ENCODE measurements around the gene NRF1. TPM values are rescaled to one million over a fixed set of nuclear protein-coding genes. Genes with fewer than 3 reads are reported as not detected.

Gene NRF1
- total RNA-seq, 3 donors from 2014 or later: 13.3 to 21.8 (median 17.4) TPM

- DNase-seq (no peak), ATAC-seq (no peak)
- H3K9me3 ChIP-seq: no peaks in the 10 kb centered on the region
- TF ChIP-seq CTCF (IDR thresholded peaks at IDR 0.05): no peak
- no peak overlapping the region for H3K4me3 ChIP-seq
- intact Hi-C loops (cut with DNase I, micrococcal nuclease): no loop called here
- no peaks in the 10 kb centered on the region for H3K4me1 ChIP-seq (ENCODE audit: low read depth)
- H3K36me3 ChIP-seq (ENCODE audit: low read depth): no peaks in the 10 kb centered on the region
Observed at GRCh38 chr7:129769400-129769774, 157.9 kb downstream of the NRF1 start.

GRCh38 chr7:129769866-129770808 is 158.6 kb downstream of the NRF1 start:
- ATAC-seq: no peak
- H3K4me3 ChIP-seq: no peak overlapping the region
- H3K4me1 ChIP-seq (ENCODE audit: low read depth): no peaks in the 10 kb centered on the region
- intact Hi-C loops (cut with DNase I, micrococcal nuclease): no loop called here
- TF ChIP-seq CTCF (IDR thresholded peaks at IDR 0.05): no peak
- DNase-seq: no peak
- no peaks in the 10 kb centered on the region for H3K9me3 ChIP-seq
- no peaks in the 10 kb centered on the region for H3K36me3 ChIP-seq (ENCODE audit: low read depth)

GRCh38 chr7:129771201-129771927 is 159.8 kb downstream of the NRF1 start:
- Histone ChIP-seq H3K9me3 (no peaks in the 10 kb centered on the region), H3K36me3 (ENCODE audit: low read depth) (no peaks in the 10 kb centered on the region), H3K4me1 (ENCODE audit: low read depth) (no peaks in the 10 kb centered on the region), H3K4me3 (no peak overlapping the region)
- no peak for ATAC-seq
- DNase-seq: no peak
- TF ChIP-seq CTCF (IDR thresholded peaks at IDR 0.05): no peak
- intact Hi-C loops (cut with DNase I, micrococcal nuclease): no loop called here

- DNase-seq: no peak
- Histone ChIP-seq H3K36me3 (ENCODE audit: low read depth) (no peaks in the 10 kb centered on the region), H3K4me1 (ENCODE audit: low read depth) (no peaks in the 10 kb centered on the region), H3K4me3 (no peak overlapping the region), H3K9me3 (no peaks in the 10 kb centered on the region)
- intact Hi-C loops (cut with DNase I, micrococcal nuclease): no loop called here
- no peak for TF ChIP-seq CTCF (IDR thresholded peaks at IDR 0.05)
- no peak for ATAC-seq
Observed at GRCh38 chr7:129771928-129772479, 160.5 kb downstream of the NRF1 start.

- DNase-seq: no peak
- ATAC-seq: no peak
- intact Hi-C loops (cut with DNase I, micrococcal nuclease): no loop called here
- Histone ChIP-seq H3K4me3 (no peak overlapping the region), H3K4me1 (ENCODE audit: low read depth) (no peaks in the 10 kb centered on the region), H3K9me3 (no peaks in the 10 kb centered on the region), H3K36me3 (ENCODE audit: low read depth) (no peaks in the 10 kb centered on the region)
- TF ChIP-seq CTCF (IDR thresholded peaks at IDR 0.05): no peak
Observed at GRCh38 chr7:129772646-129773280, 161.2 kb downstream of the NRF1 start.

Measured in mucosa of descending colon (tissue), 3 donors.